ENCODE results near the gene ITPKC.

ITPKC gene

DNA sequence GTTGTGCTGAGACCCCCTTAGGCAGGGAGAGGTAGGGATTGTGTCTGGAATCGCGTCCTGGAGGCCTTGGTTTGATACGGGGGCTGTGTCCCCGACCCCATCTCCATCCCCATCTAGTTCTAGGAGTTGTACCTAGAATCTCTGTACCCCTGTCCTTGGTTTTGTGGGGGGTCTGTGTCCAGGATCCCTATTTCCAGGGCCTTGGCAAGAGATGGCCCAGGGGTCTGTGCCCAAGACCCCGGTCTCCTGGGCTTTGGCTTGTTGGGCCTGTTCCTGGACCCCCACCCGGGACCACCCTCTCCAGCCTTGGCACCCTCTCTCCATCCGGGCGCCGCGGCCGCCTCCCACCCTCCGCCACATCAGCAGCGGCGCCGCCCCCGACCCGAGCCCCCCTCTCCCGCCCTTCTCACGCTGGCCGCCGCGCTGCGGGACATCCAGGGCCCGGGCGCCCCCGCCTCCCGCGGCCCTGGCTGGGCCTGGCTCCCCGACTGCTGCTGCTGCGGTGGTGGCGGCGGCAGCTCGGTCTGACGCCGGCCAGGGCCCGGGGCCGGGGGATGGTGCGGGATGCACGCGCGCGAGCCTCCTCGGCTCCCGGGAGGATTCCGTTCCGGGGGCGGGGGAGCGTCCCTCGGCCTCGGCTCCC lies 26.7 kb upstream of the ITPKC start, which contains the start of gene NUMBL:
NUMBL (minus strand) TSS at position 602 of the 643 bp plus-strand sequence; CDS start at position 434, 168 bp downstream.
- no peak for DNase-seq

- DNase-seq: peak; percentile 38 to 97 (median 86)
These were observed 26.1 kb upstream of the ITPKC start for GRCh38 chr19:40690693-40691420.

DNA sequence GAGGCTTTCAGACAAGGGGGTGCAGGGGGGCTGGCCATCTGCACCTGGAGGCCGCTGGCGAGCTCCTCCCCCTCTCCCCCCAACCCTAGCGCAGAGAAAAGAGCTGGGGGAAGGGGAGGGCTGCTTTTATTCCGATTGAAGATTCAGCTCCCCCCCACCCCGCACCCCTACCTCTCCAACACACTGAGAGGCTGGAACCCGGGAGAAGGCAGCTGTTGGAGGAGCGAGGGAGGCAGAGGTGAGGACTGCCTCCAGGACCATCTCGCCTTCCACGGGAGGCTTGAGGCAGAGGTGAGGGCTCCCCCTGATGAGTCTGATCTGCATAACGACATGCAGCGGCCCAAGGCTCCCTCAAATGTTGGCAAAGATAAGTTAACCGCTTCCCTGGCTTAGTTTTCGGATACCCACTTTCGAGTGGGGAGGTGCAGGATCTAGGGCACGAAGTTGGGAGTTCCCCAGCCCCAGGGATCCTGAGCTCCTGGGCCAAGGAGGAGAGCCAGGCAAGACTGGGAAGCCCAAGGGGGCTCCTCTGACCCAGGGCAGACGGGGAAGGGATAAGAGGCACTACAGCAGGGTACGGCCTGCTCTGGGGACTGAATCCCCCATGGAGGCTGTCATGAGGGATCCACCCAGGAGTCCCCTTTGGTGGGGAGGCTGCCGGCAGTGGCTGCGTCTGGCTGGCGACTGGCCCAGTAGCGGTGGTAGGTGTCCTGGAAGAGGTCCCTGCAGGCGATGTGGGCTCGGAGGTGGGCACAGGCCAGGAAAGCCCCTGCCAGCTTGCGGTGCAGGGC lies 25.3 kb upstream of the ITPKC start:
- DNase-seq: peak in 1 of 51 donors; percentile 63

- DNase-seq: no peak
These were observed 24.7 kb upstream of the ITPKC start for GRCh38 chr19:40692212-40692551.

- no peak for DNase-seq
These were observed 23.6 kb upstream of the ITPKC start for GRCh38 chr19:40693150-40693788.

- DNase-seq: no peak
These were observed 23.0 kb upstream of the ITPKC start for GRCh38 chr19:40693896-40694295.

DNA sequence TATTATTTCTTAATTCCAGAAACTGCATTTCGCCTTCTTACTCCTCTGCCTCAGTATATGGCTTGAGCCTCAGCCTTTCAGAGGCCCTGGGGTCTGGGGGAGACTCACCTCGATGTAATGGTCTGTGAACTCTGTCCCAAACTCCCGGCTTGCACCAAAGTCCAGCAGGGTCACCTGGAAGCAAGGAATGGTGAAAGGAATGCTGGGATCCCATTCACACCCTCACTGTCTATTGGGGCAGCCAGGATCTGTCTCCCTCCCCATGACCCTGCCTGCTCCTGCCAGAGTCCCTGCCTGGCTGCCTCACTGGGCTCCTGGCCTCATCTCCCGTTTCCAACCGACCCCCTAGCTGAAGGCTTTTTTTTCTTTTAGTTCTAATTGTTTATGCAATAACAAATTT lies 21.0 kb upstream of the ITPKC start:
- no peak for DNase-seq

GRCh38 chr19:40697007-40697406 lies 19.9 kb upstream of the ITPKC start:
- no peak for DNase-seq

- DNase-seq: no peak
These were observed 16.8 kb upstream of the ITPKC start for GRCh38 chr19:40700083-40700482.

DNA sequence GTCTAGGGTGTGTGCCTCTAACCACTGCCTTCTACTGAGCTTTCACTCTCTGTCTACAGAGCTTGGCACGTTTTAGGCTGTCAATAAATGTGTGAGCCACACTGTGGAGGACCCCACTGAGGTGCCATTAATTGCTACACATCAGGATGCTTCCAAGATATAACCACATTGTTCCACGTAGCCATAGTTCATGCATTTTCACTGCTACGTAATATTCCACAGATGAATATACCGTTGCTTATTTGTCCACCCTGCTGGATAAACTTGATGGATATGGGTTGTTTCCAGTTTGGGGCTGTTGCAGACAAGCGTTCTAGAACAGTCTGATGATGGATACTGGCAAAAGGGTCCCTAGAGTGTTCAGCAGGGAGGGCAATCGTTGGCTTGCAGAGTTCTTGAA lies 15.2 kb upstream of the ITPKC start:
- no peak for DNase-seq

DNA sequence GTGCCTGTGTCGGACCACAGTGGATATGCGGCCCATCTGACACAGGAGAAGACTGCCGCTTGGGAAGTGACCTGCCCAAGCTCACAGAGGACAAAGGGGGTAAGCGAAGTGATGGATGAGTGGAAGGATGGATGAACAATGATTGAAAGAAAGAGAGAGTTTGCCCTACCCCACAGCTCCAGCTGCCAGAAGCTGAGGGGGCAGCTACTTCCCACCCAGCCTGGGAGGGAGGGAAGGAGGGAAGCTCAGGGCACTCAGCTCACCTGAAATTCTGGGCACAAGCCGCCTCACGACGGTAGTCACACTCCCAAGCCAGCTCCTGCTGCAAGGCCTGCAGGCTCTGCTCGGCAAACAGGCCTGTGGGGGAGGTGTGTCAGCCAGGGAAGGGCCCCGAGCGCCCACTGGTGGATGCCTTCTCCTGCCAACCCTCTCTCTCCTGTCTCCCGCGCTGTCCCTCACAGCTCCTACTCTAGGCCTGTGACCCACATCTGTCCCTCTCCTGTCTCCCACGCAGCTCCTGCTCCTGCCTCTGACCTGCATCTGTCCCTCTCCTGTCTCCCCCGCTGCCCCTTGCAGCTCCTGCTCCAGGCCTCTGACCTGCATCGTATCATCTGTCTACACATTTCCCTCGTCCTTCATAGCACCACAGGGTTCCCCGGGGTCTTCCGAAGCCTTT lies 14.4 kb upstream of the ITPKC start:
- peak in 4 of 51 donors; percentile 11 to 48 (median 14) for DNase-seq

GRCh38 chr19:40703029-40703755 lies 13.7 kb upstream of the ITPKC start:
- DNase-seq: peak in 1 of 51 donors; percentile 48

DNA sequence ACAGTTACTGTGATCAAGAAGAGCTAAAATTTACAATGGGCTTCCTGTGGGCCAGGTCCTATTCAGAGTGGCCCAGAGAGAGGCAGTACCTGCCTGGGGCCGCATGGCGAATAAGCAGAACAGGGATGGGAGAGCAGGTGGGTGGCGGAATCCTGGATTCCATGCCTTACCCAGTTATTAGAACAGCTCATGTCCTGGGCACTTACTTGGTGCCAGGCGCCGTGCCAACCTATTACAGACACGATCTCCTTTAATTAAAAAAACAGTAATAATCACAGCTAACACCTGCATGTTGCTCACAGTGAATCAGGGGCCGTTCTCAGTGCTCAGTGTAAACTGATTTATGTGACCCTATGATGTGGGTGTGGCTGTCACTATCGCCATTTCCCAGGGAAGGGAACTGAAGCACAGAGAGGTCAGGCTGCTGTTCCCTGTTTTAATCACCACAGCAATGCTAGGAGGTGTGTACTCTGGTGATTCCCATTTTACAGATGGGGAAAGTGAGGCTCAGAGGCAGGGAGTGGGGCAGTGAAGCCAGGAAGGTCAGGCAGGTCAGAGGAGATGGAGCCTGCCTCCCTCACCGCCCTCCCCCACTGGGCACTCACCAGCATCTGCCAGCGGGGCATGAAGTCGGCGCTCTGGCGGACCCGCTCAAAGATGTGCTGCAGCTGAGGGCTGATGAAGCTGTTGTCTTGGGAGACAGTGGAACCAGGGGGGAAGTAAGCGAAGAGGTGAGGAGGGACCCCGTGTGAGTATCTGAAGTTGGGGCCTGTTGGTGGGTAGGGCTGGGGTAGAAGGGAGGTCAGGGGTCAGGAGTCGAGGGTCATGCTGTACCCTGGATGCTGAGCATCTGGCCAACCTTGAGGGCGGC lies 12.2 kb upstream of the ITPKC start:
- no peak for DNase-seq

GRCh38 chr19:40705362-40705651 lies 11.6 kb upstream of the ITPKC start:
- no peak for DNase-seq

DNA sequence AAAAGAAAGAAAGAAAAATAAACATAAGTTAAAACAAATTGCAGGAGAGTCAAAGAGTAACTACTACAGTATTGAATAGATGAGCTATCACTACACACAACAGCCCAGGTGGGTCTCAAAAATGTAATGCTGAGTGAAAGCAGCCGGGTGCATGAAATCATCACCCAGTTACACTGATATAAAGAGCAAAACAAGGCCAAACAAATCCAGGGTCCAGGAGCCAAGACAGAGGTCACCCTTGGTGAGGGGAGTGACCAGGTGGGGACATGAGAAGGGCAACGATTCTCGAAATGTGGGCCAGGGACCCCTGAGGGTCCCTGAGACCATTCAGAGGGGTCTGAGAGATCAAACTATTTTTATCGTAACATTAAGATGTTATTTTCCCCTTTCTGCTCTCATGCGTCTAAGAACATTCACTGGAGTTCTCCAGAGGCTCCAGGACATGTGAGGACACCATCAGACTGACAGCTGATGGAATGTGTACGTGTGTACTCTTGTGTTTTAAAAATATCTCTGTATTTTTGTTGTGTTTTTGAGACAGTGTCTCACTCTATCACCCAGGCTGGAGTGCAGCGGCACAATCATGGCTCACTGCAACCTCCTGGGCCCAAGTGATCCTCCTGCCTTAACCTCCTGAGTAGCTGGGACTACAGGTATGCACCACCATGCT lies 10.8 kb upstream of the ITPKC start:
- no peak for DNase-seq

GRCh38 chr19:40707615-40708014 lies 9.3 kb upstream of the ITPKC start:
- no peak for DNase-seq

GRCh38 chr19:40709817-40710216 lies 7.1 kb upstream of the ITPKC start:
- no peak for DNase-seq

DNA sequence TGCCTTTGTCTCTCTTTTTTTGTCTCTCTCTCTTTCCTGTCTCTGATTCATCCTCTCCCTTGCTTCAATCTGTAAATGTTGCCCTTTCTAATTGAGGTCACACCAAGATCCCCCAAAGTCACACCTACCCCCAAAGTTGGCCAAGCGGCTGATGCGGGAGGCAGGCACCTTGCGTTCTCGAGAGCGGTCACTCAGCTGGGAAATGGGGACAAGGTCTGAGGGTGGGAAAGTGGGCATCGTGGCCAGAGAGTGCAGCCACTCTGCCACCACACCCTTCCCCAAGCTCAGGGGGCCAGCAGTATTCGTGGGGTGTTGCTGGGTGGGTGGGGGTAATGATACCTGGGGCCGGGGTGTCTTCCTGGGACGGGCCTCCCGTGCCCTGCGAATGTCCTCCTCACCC lies 3.0 kb upstream of the ITPKC start:
- no peak for DNase-seq
